ENCODE measurements around the gene ZHX3. TPM values are rescaled to one million over a fixed set of nuclear protein-coding genes. Genes with fewer than 3 reads are reported as not detected.

The ZHX3 gene
- total and polyA plus RNA-seq, 9 of the 15 experiments (the other 6 are each of a cell fraction or from before 2014, with no cell fraction given) = 0.80 to 14.6 (median 4.9) TPM

DNA sequence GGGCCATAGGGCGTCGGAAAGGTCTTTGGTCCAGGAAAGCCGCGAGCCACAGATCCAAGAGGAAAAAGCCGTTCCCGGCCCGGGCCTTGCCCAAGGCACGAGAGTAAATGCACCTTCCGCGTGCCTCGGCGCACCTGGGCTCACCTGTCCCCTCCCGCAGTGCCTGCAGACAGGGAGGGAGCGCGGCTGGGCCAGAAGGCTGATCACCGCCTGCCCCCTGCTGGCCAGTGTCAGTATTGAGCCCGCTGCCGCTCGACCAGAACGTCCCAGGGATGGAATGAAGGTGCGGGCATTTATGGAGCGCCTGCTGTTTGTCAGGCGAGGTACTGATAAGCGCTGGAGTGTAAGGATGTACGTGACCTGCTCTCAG, 22.4 kb upstream of the ZHX3 start (continued):
- TF ChIP-seq PCBP2 (IDR thresholded peaks at IDR 0.05; ENCODE audit: low read depth, low read length, poor library complexity, severe bottlenecking) (no peak), PHF20 (IDR thresholded peaks at IDR 0.05; ENCODE audit: partially characterized antibody) (no peak), SRSF9 (IDR thresholded peaks at IDR 0.05; ENCODE audit: borderline replicate concordance, low read depth, low read length) (no peak), PRPF4 (IDR thresholded peaks at IDR 0.05; ENCODE audit: insufficient read depth, low read depth, low read length, poor library complexity, severe bottlenecking) (no peak), CTBP1 (IDR thresholded peaks at IDR 0.05; ENCODE audit: borderline replicate concordance) (peak; percentile 92), ILK (tag; IDR thresholded peaks at IDR 0.05; ENCODE audit: borderline replicate concordance, low read depth) (no peak), MAFK (IDR thresholded peaks at IDR 0.05; ENCODE audit: low read length) (no peak), GTF2F1 (IDR thresholded peaks at IDR 0.05; ENCODE audit: low read depth, low read length) (no peak), ZEB2 (IDR thresholded peaks at IDR 0.05) (peak; percentile 96), RAD21 (CRISPR knock-in tag; conservative IDR thresholded peaks at IDR 0.05 in 1 of 2, IDR thresholded peaks at IDR 0.05 in 1 of 2) (peak; percentile 97 to 98), RBM22 (IDR thresholded peaks at IDR 0.05; ENCODE audit: low read depth, low read length, poor library complexity, severe bottlenecking) (no peak), ZNF146 (CRISPR knock-in tag; IDR thresholded peaks at IDR 0.05; ENCODE audit: unreplicated experiment) (no peak), ADNP (tag; IDR thresholded peaks at IDR 0.05) (no peak), PHF21A (IDR thresholded peaks at IDR 0.05; ENCODE audit: borderline replicate concordance, low read depth) (peak; percentile 17; the same call in 1 of the 2 replicates), WHSC1 (IDR thresholded peaks at IDR 0.05; ENCODE audit: low read length) (no peak)
- TF ChIP-seq, protein P1, sequence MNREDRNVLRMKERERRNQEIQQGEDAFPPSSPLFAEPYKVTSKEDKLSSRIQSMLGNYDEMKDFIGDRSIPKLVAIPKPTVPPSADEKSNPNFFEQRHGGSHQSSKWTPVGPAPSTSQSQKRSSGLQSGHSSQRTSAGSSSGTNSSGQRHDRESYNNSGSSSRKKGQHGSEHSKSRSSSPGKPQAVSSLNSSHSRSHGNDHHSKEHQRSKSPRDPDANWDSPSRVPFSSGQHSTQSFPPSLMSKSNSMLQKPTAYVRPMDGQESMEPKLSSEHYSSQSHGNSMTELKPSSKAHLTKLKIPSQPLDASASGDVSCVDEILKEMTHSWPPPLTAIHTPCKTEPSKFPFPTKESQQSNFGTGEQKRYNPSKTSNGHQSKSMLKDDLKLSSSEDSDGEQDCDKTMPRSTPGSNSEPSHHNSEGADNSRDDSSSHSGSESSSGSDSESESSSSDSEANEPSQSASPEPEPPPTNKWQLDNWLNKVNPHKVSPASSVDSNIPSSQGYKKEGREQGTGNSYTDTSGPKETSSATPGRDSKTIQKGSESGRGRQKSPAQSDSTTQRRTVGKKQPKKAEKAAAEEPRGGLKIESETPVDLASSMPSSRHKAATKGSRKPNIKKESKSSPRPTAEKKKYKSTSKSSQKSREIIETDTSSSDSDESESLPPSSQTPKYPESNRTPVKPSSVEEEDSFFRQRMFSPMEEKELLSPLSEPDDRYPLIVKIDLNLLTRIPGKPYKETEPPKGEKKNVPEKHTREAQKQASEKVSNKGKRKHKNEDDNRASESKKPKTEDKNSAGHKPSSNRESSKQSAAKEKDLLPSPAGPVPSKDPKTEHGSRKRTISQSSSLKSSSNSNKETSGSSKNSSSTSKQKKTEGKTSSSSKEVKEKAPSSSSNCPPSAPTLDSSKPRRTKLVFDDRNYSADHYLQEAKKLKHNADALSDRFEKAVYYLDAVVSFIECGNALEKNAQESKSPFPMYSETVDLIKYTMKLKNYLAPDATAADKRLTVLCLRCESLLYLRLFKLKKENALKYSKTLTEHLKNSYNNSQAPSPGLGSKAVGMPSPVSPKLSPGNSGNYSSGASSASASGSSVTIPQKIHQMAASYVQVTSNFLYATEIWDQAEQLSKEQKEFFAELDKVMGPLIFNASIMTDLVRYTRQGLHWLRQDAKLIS (CRISPR knock-in tag; IDR thresholded peaks at IDR 0.05) = no peak
- TF ChIP-seq, protein P2, sequence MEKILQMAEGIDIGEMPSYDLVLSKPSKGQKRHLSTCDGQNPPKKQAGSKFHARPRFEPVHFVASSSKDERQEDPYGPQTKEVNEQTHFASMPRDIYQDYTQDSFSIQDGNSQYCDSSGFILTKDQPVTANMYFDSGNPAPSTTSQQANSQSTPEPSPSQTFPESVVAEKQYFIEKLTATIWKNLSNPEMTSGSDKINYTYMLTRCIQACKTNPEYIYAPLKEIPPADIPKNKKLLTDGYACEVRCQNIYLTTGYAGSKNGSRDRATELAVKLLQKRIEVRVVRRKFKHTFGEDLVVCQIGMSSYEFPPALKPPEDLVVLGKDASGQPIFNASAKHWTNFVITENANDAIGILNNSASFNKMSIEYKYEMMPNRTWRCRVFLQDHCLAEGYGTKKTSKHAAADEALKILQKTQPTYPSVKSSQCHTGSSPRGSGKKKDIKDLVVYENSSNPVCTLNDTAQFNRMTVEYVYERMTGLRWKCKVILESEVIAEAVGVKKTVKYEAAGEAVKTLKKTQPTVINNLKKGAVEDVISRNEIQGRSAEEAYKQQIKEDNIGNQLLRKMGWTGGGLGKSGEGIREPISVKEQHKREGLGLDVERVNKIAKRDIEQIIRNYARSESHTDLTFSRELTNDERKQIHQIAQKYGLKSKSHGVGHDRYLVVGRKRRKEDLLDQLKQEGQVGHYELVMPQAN (IDR thresholded peaks at IDR 0.05; ENCODE audit: borderline replicate concordance) = no peak
- TF ChIP-seq, protein P3, sequence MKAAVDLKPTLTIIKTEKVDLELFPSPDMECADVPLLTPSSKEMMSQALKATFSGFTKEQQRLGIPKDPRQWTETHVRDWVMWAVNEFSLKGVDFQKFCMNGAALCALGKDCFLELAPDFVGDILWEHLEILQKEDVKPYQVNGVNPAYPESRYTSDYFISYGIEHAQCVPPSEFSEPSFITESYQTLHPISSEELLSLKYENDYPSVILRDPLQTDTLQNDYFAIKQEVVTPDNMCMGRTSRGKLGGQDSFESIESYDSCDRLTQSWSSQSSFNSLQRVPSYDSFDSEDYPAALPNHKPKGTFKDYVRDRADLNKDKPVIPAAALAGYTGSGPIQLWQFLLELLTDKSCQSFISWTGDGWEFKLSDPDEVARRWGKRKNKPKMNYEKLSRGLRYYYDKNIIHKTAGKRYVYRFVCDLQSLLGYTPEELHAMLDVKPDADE (conservative IDR thresholded peaks at IDR 0.05; ENCODE audit: control insufficient read depth, low read depth, low read length) = no peak
- TF ChIP-seq, protein P4, sequence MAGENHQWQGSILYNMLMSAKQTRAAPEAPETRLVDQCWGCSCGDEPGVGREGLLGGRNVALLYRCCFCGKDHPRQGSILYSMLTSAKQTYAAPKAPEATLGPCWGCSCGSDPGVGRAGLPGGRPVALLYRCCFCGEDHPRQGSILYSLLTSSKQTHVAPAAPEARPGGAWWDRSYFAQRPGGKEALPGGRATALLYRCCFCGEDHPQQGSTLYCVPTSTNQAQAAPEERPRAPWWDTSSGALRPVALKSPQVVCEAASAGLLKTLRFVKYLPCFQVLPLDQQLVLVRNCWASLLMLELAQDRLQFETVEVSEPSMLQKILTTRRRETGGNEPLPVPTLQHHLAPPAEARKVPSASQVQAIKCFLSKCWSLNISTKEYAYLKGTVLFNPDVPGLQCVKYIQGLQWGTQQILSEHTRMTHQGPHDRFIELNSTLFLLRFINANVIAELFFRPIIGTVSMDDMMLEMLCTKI (IDR thresholded peaks at IDR 0.05; ENCODE audit: partially characterized antibody) = no peak
- TF ChIP-seq, protein P5, sequence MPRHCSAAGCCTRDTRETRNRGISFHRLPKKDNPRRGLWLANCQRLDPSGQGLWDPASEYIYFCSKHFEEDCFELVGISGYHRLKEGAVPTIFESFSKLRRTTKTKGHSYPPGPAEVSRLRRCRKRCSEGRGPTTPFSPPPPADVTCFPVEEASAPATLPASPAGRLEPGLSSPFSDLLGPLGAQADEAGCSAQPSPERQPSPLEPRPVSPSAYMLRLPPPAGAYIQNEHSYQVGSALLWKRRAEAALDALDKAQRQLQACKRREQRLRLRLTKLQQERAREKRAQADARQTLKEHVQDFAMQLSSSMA (CRISPR knock-in tag; IDR thresholded peaks at IDR 0.05) = no peak
